Vagina (tissue), 2 donors: Measurements from ENCODE around the gene ASTN2. TPM values are rescaled to one million over a fixed set of nuclear protein-coding genes. Genes with fewer than 3 reads are reported as not detected.

Source experiments
- DNase-seq, 2 donors: peaks; one replicate each; pipeline ENCODE4 v3.0.0-alpha.2; 2017; ENCODE audit errors: extremely low spot score in 2 of 2
- H3K27ac ChIP-seq: fragments of 200-600 bp; sonication (generic); one replicate; pipeline ENCODE4 v1.5.1; 2019
- H3K27me3 ChIP-seq: fragments of 200-600 bp; sonication (generic); one replicate; pipeline ENCODE4 v1.5.1; 2019
- H3K36me3 ChIP-seq, 2 donors: fragments of 200-600 bp; sonication (generic); one replicate each; pipeline ENCODE4 v1.5.1; 2017 to 2019
- H3K4me1 ChIP-seq: fragments of 200-600 bp; sonication (generic); one replicate; pipeline ENCODE4 v1.5.1; 2019
- H3K4me3 ChIP-seq, 2 donors: fragments of 200-600 bp; sonication (generic); 1 replicate in 1 of 2; 2 replicates in 1 of 2; pipeline ENCODE4 v1.5.1; 2016 to 2019
- H3K9me3 ChIP-seq: fragments of 200-600 bp; sonication (generic); one replicate; pipeline ENCODE4 v1.5.1; 2019
- POLR2A ChIP-seq, 2 donors: fragments of 450-650 bp; IDR thresholded peaks; one replicate each; pipeline ENCODE4 v1.6.1; 2017; ENCODE audit warnings: antibody characterized with exemption in 2 of 2, mild to moderate bottlenecking in 2 of 2, moderate library complexity in 2 of 2
- POLR2AphosphoS5 ChIP-seq, 2 donors: sonication (generic); formaldehyde crosslinking; IDR thresholded peaks; one replicate each; pipeline ENCODE4 v1.9.0; 2017; ENCODE audit warnings: antibody characterized with exemption in 2 of 2, mild to moderate bottlenecking in 2 of 2, low read depth in 1 of 2; ENCODE audit not compliant: insufficient read depth in 1 of 2
- intact Hi-C: fragments of 100-400 bp; cut with DNase I; formaldehyde crosslinking; loops from one replicate; pipeline ENCODE4 v1.15.1; 2023
- total RNA-seq: library from RNA; depleted of rRNA; stranded (reverse); fragments of >200 nt; gene quantifications from one replicate; pipeline ENCODE4 v1.2.3, GENCODE V29; 2016
- TF ChIP-seq, protein P1 (sequence below), 3 experiments: fragments of 450-650 bp in 2 of 3; fragments of 200-600 bp in 1 of 3; sonication (generic) in 1 of 3; IDR thresholded peaks; one replicate each; pipeline ENCODE4 v1.5.1; 2017 to 2019; ENCODE audit warnings: antibody characterized with exemption in 3 of 3, mild to moderate bottlenecking in 2 of 3, moderate library complexity in 2 of 3

ASTN2 gene
- total RNA-seq, 1 donor from 2014 or later = 4.4 TPM

DNA sequence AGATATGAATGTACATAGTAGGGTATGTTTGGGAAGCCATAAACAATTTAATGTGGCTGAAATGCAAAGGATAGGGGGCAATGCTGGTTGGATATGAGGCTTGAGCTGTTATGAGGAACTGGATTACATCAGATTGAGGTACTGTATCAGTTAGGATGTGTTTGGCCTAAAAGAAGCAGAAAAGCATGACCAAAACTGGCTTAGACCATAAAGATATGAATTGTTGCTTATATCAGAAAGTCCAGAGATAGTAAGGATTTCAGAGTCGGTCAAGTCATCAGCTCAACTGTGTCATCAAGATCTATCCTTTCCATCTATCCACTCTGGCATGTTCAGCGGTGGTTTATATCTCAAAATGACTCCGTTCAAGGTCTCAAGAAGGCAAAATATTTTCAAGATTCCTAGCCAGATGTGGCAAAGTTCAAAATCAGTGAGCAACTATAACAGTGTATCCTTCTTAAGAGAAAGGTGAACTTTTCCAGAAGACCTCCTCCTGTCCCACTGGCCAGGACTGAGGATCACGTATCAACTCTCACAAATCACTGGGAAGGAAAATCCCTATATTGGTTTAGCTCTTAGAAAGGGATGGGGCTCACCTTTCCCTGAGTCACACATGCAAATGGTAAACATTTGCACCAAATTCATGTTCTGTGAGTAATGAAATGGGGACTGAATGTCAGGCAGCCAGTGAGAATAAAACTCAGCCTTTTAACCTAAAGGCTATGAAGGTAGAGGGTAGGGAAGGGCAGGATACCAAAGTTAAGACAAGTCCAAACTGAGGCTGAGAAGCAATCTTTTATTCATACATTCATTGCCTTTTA, 469.9 kb downstream of the ASTN2 start:
- intact Hi-C loops = no loop called here
- H3K4me1 ChIP-seq = no peaks in the 10 kb centered on the region
- no peak for DNase-seq
- no peaks in the 10 kb centered on the region for H3K27me3 ChIP-seq
- no peaks in the 10 kb centered on the region for H3K36me3 ChIP-seq
- H3K4me3 ChIP-seq = no peak overlapping the region
- no peaks in the 10 kb centered on the region for H3K9me3 ChIP-seq
- TF ChIP-seq POLR2A (IDR thresholded peaks at IDR 0.05) (no peak), POLR2AphosphoS5 (IDR thresholded peaks at IDR 0.05; ENCODE audit: insufficient read depth in 1 of 2, low read depth in 1 of 2) (no peak)
- TF ChIP-seq, protein P1, sequence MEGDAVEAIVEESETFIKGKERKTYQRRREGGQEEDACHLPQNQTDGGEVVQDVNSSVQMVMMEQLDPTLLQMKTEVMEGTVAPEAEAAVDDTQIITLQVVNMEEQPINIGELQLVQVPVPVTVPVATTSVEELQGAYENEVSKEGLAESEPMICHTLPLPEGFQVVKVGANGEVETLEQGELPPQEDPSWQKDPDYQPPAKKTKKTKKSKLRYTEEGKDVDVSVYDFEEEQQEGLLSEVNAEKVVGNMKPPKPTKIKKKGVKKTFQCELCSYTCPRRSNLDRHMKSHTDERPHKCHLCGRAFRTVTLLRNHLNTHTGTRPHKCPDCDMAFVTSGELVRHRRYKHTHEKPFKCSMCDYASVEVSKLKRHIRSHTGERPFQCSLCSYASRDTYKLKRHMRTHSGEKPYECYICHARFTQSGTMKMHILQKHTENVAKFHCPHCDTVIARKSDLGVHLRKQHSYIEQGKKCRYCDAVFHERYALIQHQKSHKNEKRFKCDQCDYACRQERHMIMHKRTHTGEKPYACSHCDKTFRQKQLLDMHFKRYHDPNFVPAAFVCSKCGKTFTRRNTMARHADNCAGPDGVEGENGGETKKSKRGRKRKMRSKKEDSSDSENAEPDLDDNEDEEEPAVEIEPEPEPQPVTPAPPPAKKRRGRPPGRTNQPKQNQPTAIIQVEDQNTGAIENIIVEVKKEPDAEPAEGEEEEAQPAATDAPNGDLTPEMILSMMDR (IDR thresholded peaks at IDR 0.05) = no peak
- no peak overlapping the region for H3K27ac ChIP-seq

GRCh38 chr9:116943970-116944369, 470.9 kb downstream of the ASTN2 start:
- Histone ChIP-seq H3K36me3 (no peaks in the 10 kb centered on the region), H3K27ac (no peak overlapping the region), H3K4me3 (no peak overlapping the region), H3K27me3 (no peaks in the 10 kb centered on the region), H3K9me3 (no peaks in the 10 kb centered on the region), H3K4me1 (no peaks in the 10 kb centered on the region)
- intact Hi-C loops = no loop called here
- TF ChIP-seq, protein P1 (IDR thresholded peaks at IDR 0.05) = no peak
- TF ChIP-seq POLR2AphosphoS5 (IDR thresholded peaks at IDR 0.05; ENCODE audit: insufficient read depth in 1 of 2, low read depth in 1 of 2) (no peak), POLR2A (IDR thresholded peaks at IDR 0.05) (no peak)
- DNase-seq = no peak

GRCh38 chr9:116942593-116943061, 472.2 kb downstream of the ASTN2 start:
- no peak for DNase-seq
- H3K4me3 ChIP-seq = no peak overlapping the region
- no peaks in the 10 kb centered on the region for H3K36me3 ChIP-seq
- H3K27me3 ChIP-seq = no peaks in the 10 kb centered on the region
- no peak overlapping the region for H3K27ac ChIP-seq
- intact Hi-C loops = no loop called here
- no peaks in the 10 kb centered on the region for H3K4me1 ChIP-seq
- no peaks in the 10 kb centered on the region for H3K9me3 ChIP-seq
- TF ChIP-seq POLR2A (IDR thresholded peaks at IDR 0.05) (no peak), POLR2AphosphoS5 (IDR thresholded peaks at IDR 0.05; ENCODE audit: insufficient read depth in 1 of 2, low read depth in 1 of 2) (no peak)
- TF ChIP-seq, protein P1 (IDR thresholded peaks at IDR 0.05) = no peak

GRCh38 chr9:116941266-116941665, 473.6 kb downstream of the ASTN2 start:
- Histone ChIP-seq H3K4me3 (no peak overlapping the region), H3K27ac (no peak overlapping the region), H3K36me3 (no peaks in the 10 kb centered on the region), H3K9me3 (no peaks in the 10 kb centered on the region), H3K27me3 (no peaks in the 10 kb centered on the region), H3K4me1 (no peaks in the 10 kb centered on the region)
- no peak for DNase-seq
- intact Hi-C loops = no loop called here
- no peak for TF ChIP-seq POLR2AphosphoS5 (IDR thresholded peaks at IDR 0.05; ENCODE audit: insufficient read depth in 1 of 2, low read depth in 1 of 2)

DNA sequence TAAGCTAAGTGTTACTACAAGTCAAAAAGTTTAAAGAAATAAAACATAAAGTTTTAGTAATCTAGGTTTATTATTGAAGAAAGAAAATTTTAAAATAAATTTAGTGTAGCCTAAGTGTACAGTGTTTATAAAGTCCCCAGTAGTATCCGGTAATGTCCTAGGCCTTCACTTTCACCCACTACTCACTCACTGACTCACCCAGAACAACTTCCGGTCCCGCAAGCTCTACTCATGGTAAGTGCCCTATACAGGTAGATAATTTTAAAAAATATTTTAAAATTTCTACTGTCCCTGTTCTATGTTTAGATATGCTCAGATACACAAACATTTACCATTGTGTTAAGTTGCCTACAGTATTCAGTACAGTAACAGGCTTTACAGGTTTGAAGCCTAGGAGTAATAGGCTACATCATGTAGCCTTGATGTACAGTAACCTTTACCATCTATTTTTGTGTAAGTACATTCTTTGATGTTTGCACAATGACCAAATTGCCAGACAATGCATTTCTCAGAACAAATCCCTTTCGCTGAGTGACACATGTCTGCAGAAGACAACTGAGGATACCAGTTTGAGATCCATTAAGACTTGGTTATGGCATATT, 474.1 kb downstream of the ASTN2 start:
- H3K4me3 ChIP-seq = no peak overlapping the region
- no peaks in the 10 kb centered on the region for H3K36me3 ChIP-seq
- no peaks in the 10 kb centered on the region for H3K27me3 ChIP-seq
- no peaks in the 10 kb centered on the region for H3K4me1 ChIP-seq
- H3K27ac ChIP-seq = no peak overlapping the region
- H3K9me3 ChIP-seq = no peaks in the 10 kb centered on the region
- DNase-seq = no peak
- intact Hi-C loops = no loop called here
- TF ChIP-seq POLR2AphosphoS5 (IDR thresholded peaks at IDR 0.05; ENCODE audit: insufficient read depth in 1 of 2, low read depth in 1 of 2) (no peak), POLR2A (IDR thresholded peaks at IDR 0.05) (no peak)
- TF ChIP-seq, protein P1 (IDR thresholded peaks at IDR 0.05) = no peak
